Activated CD8-positive, alpha-beta memory T cell treated with anti-CD3 and anti-CD28 coated beads, Interleukin-2, amount 50 U/mL, for 48 hours (primary cell): ENCODE results near the gene TMEM243.
"Not testable (repeated sequence)": the region's sequence is repeated elsewhere in the genome, so short reads cannot be mapped to it uniquely, and the experiment has no call there.

Experiments
- DNase-seq: peaks from one replicate; pipeline ENCODE4 v3.0.0-alpha.2; 2020

The TMEM243 gene

GRCh38 chr7:87210506-87210905, 9.0 kb downstream of the TMEM243 start:
- no peak for DNase-seq

- no peak for DNase-seq
Measured at GRCh38 chr7:87209295-87209924, 10.1 kb downstream of the TMEM243 start.

- no peak for DNase-seq
Measured at GRCh38 chr7:87206361-87206760, 13.2 kb downstream of the TMEM243 start.

- not testable (repeated sequence) for DNase-seq
Measured at GRCh38 chr7:87205701-87206100, 13.8 kb downstream of the TMEM243 start.

- no peak for DNase-seq
Measured at GRCh38 chr7:87204933-87205332, 14.6 kb downstream of the TMEM243 start.

GRCh38 chr7:87203929-87204328, 15.6 kb downstream of the TMEM243 start:
- DNase-seq, result not testable (repeated sequence)

- no peak for DNase-seq
Measured at GRCh38 chr7:87202705-87203104, 16.8 kb downstream of the TMEM243 start.

- DNase-seq, result no peak
Measured at GRCh38 chr7:87202208-87202607, 17.3 kb downstream of the TMEM243 start.

GRCh38 chr7:87199700-87200450, 19.7 kb downstream of the TMEM243 start:
- DNase-seq, result no peak

- DNase-seq, result no peak
Measured at GRCh38 chr7:87199241-87199640, 20.3 kb downstream of the TMEM243 start.

- no peak for DNase-seq
Measured at GRCh38 chr7:87193912-87194311, 25.6 kb downstream of the TMEM243 start.

GRCh38 chr7:87192784-87193487, 26.6 kb downstream of the TMEM243 start:
- DNase-seq, result no peak

- no peak for DNase-seq
Measured at GRCh38 chr7:87190783-87191182, 28.7 kb downstream of the TMEM243 start.

- DNase-seq, result no peak
Measured at GRCh38 chr7:87188930-87189329, 30.6 kb downstream of the TMEM243 start.

GRCh38 chr7:87187120-87187519, 32.4 kb downstream of the TMEM243 start:
- no peak for DNase-seq

GRCh38 chr7:87179180-87179579, 40.4 kb downstream of the TMEM243 start:
- no peak for DNase-seq

- DNase-seq, result no peak
Measured at GRCh38 chr7:87178320-87178719, 41.2 kb downstream of the TMEM243 start.

- no peak for DNase-seq
Measured at GRCh38 chr7:87173471-87173870, 46.1 kb downstream of the TMEM243 start.

GRCh38 chr7:87171282-87171934, 48.1 kb downstream of the TMEM243 start:
- no peak for DNase-seq

GRCh38 chr7:87170828-87171227, 48.7 kb downstream of the TMEM243 start:
- no peak for DNase-seq

- no peak for DNase-seq
Measured at GRCh38 chr7:87164433-87164832, 55.1 kb downstream of the TMEM243 start.

- DNase-seq, result no peak
Measured at GRCh38 chr7:87159538-87159937, 60.0 kb downstream of the TMEM243 start.

GRCh38 chr7:87156709-87157108, 62.8 kb downstream of the TMEM243 start:
- no peak for DNase-seq
